Measurements from ENCODE around the gene ORMDL1.

GRCh38 chr2:189818249-189819038 is 34.3 kb upstream of the ORMDL1 start:
- TF ChIP-seq CTCF (IDR thresholded peaks at IDR 0.05) (no peak), POLR2A (IDR thresholded peaks at IDR 0.05) (no peak)
